NT2/D1 (cell line): Measurements from ENCODE around the gene DMD.

Experiments
- DNase-seq: peaks from one replicate; pipeline ENCODE4 v3.0.0-alpha.2; 2011; ENCODE audit warnings: low read depth, low spot score
- H3K27me3 ChIP-seq: 2 replicates; pipeline ENCODE4 v1.6.0; 2011; ENCODE audit warnings: mild to moderate bottlenecking; ENCODE audit not compliant: insufficient read length, insufficient read depth
- H3K36me3 ChIP-seq: 2 replicates; pipeline ENCODE4 v1.6.1; 2011; ENCODE audit warnings: mild to moderate bottlenecking, low read length, mixed read lengths; ENCODE audit not compliant: insufficient read depth, insufficient read length
- H3K4me1 ChIP-seq: 2 replicates; pipeline ENCODE4 v1.5.1; 2011; ENCODE audit not compliant: insufficient read depth, insufficient read length
- H3K4me3 ChIP-seq: 2 replicates; pipeline ENCODE4 v1.5.1; 2011; ENCODE audit warnings: low read depth; ENCODE audit not compliant: insufficient read length
- H3K9ac ChIP-seq: 2 replicates; pipeline ENCODE4 v1.6.0; 2011; ENCODE audit warnings: low read depth; ENCODE audit not compliant: insufficient read length
- H3K9me3 ChIP-seq: 2 replicates; pipeline ENCODE4 v1.5.1; 2011; ENCODE audit warnings: mild to moderate bottlenecking, low read length; ENCODE audit not compliant: insufficient read depth
- SUZ12 ChIP-seq: IDR thresholded peaks from 2 replicates; pipeline ENCODE4 v1.6.1; 2011; ENCODE audit not compliant: insufficient read length, insufficient read depth; ENCODE audit errors: extremely low read depth
- YY1 ChIP-seq: IDR thresholded peaks from 2 replicates; pipeline ENCODE4 v1.6.1; 2011; ENCODE audit not compliant: insufficient read length, insufficient read depth
- ZNF274 ChIP-seq: IDR thresholded peaks from 2 replicates; pipeline ENCODE4 v1.6.1; 2011; ENCODE audit warnings: mild to moderate bottlenecking, low read depth, low read length

DMD gene

GRCh38 chrX:33211356-33212260 lies at the start of gene DMD:
Gene DMD, minus strand, starts transcription at chrX:33211549. Its CDS starts 237 bp downstream, at chrX:33211312.
- no peaks in the 10 kb centered on the region for H3K4me1 ChIP-seq
- TF ChIP-seq SUZ12 = no peak
- TF ChIP-seq ZNF274 = no peak
- no peak for TF ChIP-seq YY1
- DNase-seq = no peak
- H3K9me3 ChIP-seq = no peaks in the 10 kb centered on the region
- H3K36me3 ChIP-seq = no peaks in the 10 kb centered on the region
- no peak within 1 kb of the TSS for H3K9ac ChIP-seq
- no peak within 1 kb of the TSS for H3K4me3 ChIP-seq
- H3K27me3 ChIP-seq = no peaks in the 10 kb centered on the region

GRCh38 chrX:33252306-33252825 lies 41.0 kb upstream of the DMD start:
- TF ChIP-seq SUZ12 = no peak
- TF ChIP-seq ZNF274 = no peak
- TF ChIP-seq YY1 = no peak
- Histone ChIP-seq H3K27me3 (no peaks in the 10 kb centered on the region), H3K4me1 (no peaks in the 10 kb centered on the region), H3K36me3 (no peaks in the 10 kb centered on the region), H3K4me3 (no peak overlapping the region), H3K9me3 (no peaks in the 10 kb centered on the region), H3K9ac (no peak overlapping the region)
- peak; percentile 2 for DNase-seq

- no peak for DNase-seq
- TF ChIP-seq YY1 (no peak), SUZ12 (no peak), ZNF274 (no peak)
- H3K36me3 ChIP-seq = no peaks in the 10 kb centered on the region
- no peak overlapping the region for H3K9ac ChIP-seq
- no peaks in the 10 kb centered on the region for H3K9me3 ChIP-seq
- H3K4me1 ChIP-seq = no peaks in the 10 kb centered on the region
- no peaks in the 10 kb centered on the region for H3K27me3 ChIP-seq
- H3K4me3 ChIP-seq = no peak overlapping the region
Observed at GRCh38 chrX:33218819-33219218, 7.5 kb upstream of the DMD start.

GRCh38 chrX:33210156-33210555 lies 1.2 kb downstream of the DMD start:
- TF ChIP-seq YY1 (no peak), SUZ12 (no peak), ZNF274 (no peak)
- Histone ChIP-seq H3K9ac (no peak overlapping the region), H3K4me3 (no peak overlapping the region), H3K9me3 (no peaks in the 10 kb centered on the region), H3K27me3 (no peaks in the 10 kb centered on the region), H3K36me3 (no peaks in the 10 kb centered on the region), H3K4me1 (no peaks in the 10 kb centered on the region)
- DNase-seq = no peak

- no peaks in the 10 kb centered on the region for H3K4me1 ChIP-seq
- no peaks in the 10 kb centered on the region for H3K27me3 ChIP-seq
- no peak overlapping the region for H3K4me3 ChIP-seq
- no peaks in the 10 kb centered on the region for H3K36me3 ChIP-seq
- no peak overlapping the region for H3K9ac ChIP-seq
- no peak for TF ChIP-seq YY1
- no peak for DNase-seq
- no peaks in the 10 kb centered on the region for H3K9me3 ChIP-seq
Observed at GRCh38 chrX:33207056-33207455, 4.3 kb downstream of the DMD start.

GRCh38 chrX:33205321-33205720 lies 6.0 kb downstream of the DMD start:
- no peak overlapping the region for H3K4me3 ChIP-seq
- H3K36me3 ChIP-seq = no peaks in the 10 kb centered on the region
- no peak for DNase-seq
- no peaks in the 10 kb centered on the region for H3K27me3 ChIP-seq
- no peaks in the 10 kb centered on the region for H3K4me1 ChIP-seq
- H3K9me3 ChIP-seq = no peaks in the 10 kb centered on the region
- TF ChIP-seq SUZ12 (no peak), ZNF274 (no peak), YY1 (no peak)
- no peak overlapping the region for H3K9ac ChIP-seq

- TF ChIP-seq YY1 (no peak), SUZ12 (no peak), ZNF274 (no peak)
- H3K4me1 ChIP-seq = no peaks in the 10 kb centered on the region
- no peak for DNase-seq
- H3K4me3 ChIP-seq = no peak overlapping the region
- H3K9ac ChIP-seq = no peak overlapping the region
- no peaks in the 10 kb centered on the region for H3K27me3 ChIP-seq
- no peaks in the 10 kb centered on the region for H3K9me3 ChIP-seq
- H3K36me3 ChIP-seq = no peaks in the 10 kb centered on the region
Observed at GRCh38 chrX:33204889-33205288, 6.5 kb downstream of the DMD start.
